HG02623 (cell line): ENCODE results near the gene CDH13.

Experiments
- ATAC-seq: cut with Tn5 transposase; IDR thresholded peaks from one replicate; pipeline ENCODE4 v1.9.1; 2021; ENCODE audit warnings: moderate library complexity; ENCODE audit not compliant: unreplicated experiment

CDH13 gene

GRCh38 chr16:83095941-83096692 is 469.3 kb downstream of the CDH13 start:
- no peak for ATAC-seq

- ATAC-seq: no peak
These were observed 471.8 kb downstream of the CDH13 start for GRCh38 chr16:83098536-83098935.

GRCh38 chr16:83100679-83101078 is 473.9 kb downstream of the CDH13 start:
- no peak for ATAC-seq

- no peak for ATAC-seq
These were observed 475.6 kb downstream of the CDH13 start for GRCh38 chr16:83102336-83102735.

GRCh38 chr16:83105279-83106077 is 478.7 kb downstream of the CDH13 start:
- ATAC-seq: no peak

- ATAC-seq: no peak
These were observed 482.8 kb downstream of the CDH13 start for GRCh38 chr16:83109490-83110125.

- no peak for ATAC-seq
These were observed 483.5 kb downstream of the CDH13 start for GRCh38 chr16:83110269-83110668.

GRCh38 chr16:83113317-83113716 is 486.5 kb downstream of the CDH13 start:
- no peak for ATAC-seq

GRCh38 chr16:83113811-83114210 is 487.0 kb downstream of the CDH13 start:
- ATAC-seq: no peak

GRCh38 chr16:83115491-83116232 is 488.9 kb downstream of the CDH13 start:
- no peak for ATAC-seq

GRCh38 chr16:83116274-83116892 is 489.6 kb downstream of the CDH13 start:
- no peak for ATAC-seq

- ATAC-seq: no peak
These were observed 491.0 kb downstream of the CDH13 start for GRCh38 chr16:83117810-83118209.

GRCh38 chr16:83118365-83118764 is 491.6 kb downstream of the CDH13 start:
- ATAC-seq: no peak

- no peak for ATAC-seq
These were observed 499.3 kb downstream of the CDH13 start for GRCh38 chr16:83125999-83126568.

- no peak for ATAC-seq
These were observed 501.3 kb downstream of the CDH13 start for GRCh38 chr16:83128041-83128440.

- ATAC-seq: no peak
These were observed 503.3 kb downstream of the CDH13 start for GRCh38 chr16:83130039-83130438.

GRCh38 chr16:83134638-83135037 is 507.9 kb downstream of the CDH13 start:
- no peak for ATAC-seq

- no peak for ATAC-seq
These were observed 509.6 kb downstream of the CDH13 start for GRCh38 chr16:83136419-83136818.

- no peak for ATAC-seq
These were observed 510.2 kb downstream of the CDH13 start for GRCh38 chr16:83136924-83137323.

- no peak for ATAC-seq
These were observed 510.6 kb downstream of the CDH13 start for GRCh38 chr16:83137326-83137781.
